AG08396 (cell line): Measurements from ENCODE around the gene CAPN2.
"Not testable (repeated sequence)": the region's sequence is repeated elsewhere in the genome, so short reads cannot be mapped to it uniquely, and the experiment has no call there.

Experiments used
- DNase-seq: peaks from one replicate; pipeline ENCODE4 v3.0.0; 2012; ENCODE audit warnings: low spot score, mixed read lengths

Gene CAPN2

GRCh38 chr1:223717123-223717522 lies 4.8 kb downstream of the CAPN2 start:
- DNase-seq, result no peak

- no peak for DNase-seq
Observed at GRCh38 chr1:223717695-223718363, 5.5 kb downstream of the CAPN2 start.

- no peak for DNase-seq
Observed at GRCh38 chr1:223718850-223719249, 6.5 kb downstream of the CAPN2 start.

GRCh38 chr1:223720971-223721591 lies 8.7 kb downstream of the CAPN2 start:
- peak; percentile 75 for DNase-seq

GRCh38 chr1:223721658-223722607 lies 9.6 kb downstream of the CAPN2 start:
- no peak for DNase-seq

- DNase-seq, result no peak
Observed at GRCh38 chr1:223723351-223723904, 11.1 kb downstream of the CAPN2 start.

GRCh38 chr1:223724376-223724775 lies 12.0 kb downstream of the CAPN2 start:
- DNase-seq, result no peak

GRCh38 chr1:223725578-223725977 lies 13.2 kb downstream of the CAPN2 start:
- DNase-seq, result no peak

GRCh38 chr1:223726380-223727001 lies 14.2 kb downstream of the CAPN2 start:
- peak; percentile 82 for DNase-seq

GRCh38 chr1:223727541-223727940 lies 15.2 kb downstream of the CAPN2 start:
- DNase-seq, result no peak

- no peak for DNase-seq
Observed at GRCh38 chr1:223729906-223730305, 17.6 kb downstream of the CAPN2 start.

GRCh38 chr1:223730479-223731132 lies 18.3 kb downstream of the CAPN2 start:
- no peak for DNase-seq

- peak; percentile 63 for DNase-seq
Observed at GRCh38 chr1:223731133-223731770, 18.9 kb downstream of the CAPN2 start.

GRCh38 chr1:223732993-223733798 lies 20.9 kb downstream of the CAPN2 start:
- DNase-seq, result no peak

GRCh38 chr1:223733898-223734852 lies 21.8 kb downstream of the CAPN2 start:
- no peak for DNase-seq

GRCh38 chr1:223736638-223737037 lies 24.3 kb downstream of the CAPN2 start:
- not testable (repeated sequence) for DNase-seq

GRCh38 chr1:223737342-223737741 lies 25.0 kb downstream of the CAPN2 start:
- no peak for DNase-seq

- DNase-seq, result no peak
Observed at GRCh38 chr1:223738465-223739365, 26.4 kb downstream of the CAPN2 start.
